GM12878 (cell line): ENCODE results near the gene SRSF5. TPM values are rescaled to one million over a fixed set of nuclear protein-coding genes. Genes with fewer than 3 reads are reported as not detected.

Experiments
- ATAC-seq: fragments of 200-7000 bp; cut with Tn5 transposase; 3 replicates; pipeline ENCODE4 v1.9.1; 2020; ENCODE audit warnings: mild to moderate bottlenecking, moderate library complexity
- BruUV-seq: library from RNA; stranded (reverse); fragments of 400-500 nt; replicated peaks from 2 replicates; lab custom pipeline; 2021; lab: Mats Ljungman, UMichigan
- CTCF ChIA-PET: fragments of 300-600 bp; sonication (Branson Sonifier 250); formaldehyde crosslinking; extraction: SDS; loops from one replicate; lab custom pipeline; 2021; ENCODE audit warnings: inconsistent platforms; lab: Yijun Ruan, JAX
- POLR2A ChIA-PET: fragments of 350-600 bp; formaldehyde crosslinking; extraction: SDS; loops from one replicate; lab custom pipeline; 2021; ENCODE audit warnings: inconsistent platforms; lab: Charles Lee
- RAD21 ChIA-PET: fragments of 300-600 bp; sonication (Branson Sonifier 250); formaldehyde crosslinking; loops from one replicate; lab custom pipeline; 2023; ENCODE audit warnings: antibody characterized with exemption; ENCODE audit not compliant: unreplicated experiment; lab: Charles Lee
- SMC1A ChIA-PET: fragments of 300-600 bp; sonication (Branson Sonifier 250); formaldehyde crosslinking; loops from one replicate; lab custom pipeline; 2023; ENCODE audit not compliant: unreplicated experiment, uncharacterized antibody; lab: Charles Lee
- DNase-seq: peaks from one replicate; pipeline ENCODE4 v3.0.0-alpha.2; 2011; ENCODE audit warnings: low read depth, low spot score
- FAIRE-seq: peaks from 3 replicates; lab custom pipeline; 2011; peaks lifted over from hg19 to GRCh38; lab: Jason Lieb, UNC
- H2AFZ ChIP-seq: 2 replicates; pipeline ENCODE4 v1.6.0; 2011; ENCODE audit warnings: low read depth, low read length, control low read depth; ENCODE audit not compliant: control insufficient read depth
- H3K27ac ChIP-seq: 2 replicates; pipeline ENCODE4 v1.5.1; 2011; ENCODE audit warnings: control low read depth; ENCODE audit not compliant: control insufficient read depth, insufficient read depth
- H3K27me3 ChIP-seq, 2 experiments: replicated peaks in 1 of 2; 2 replicates each; pipeline versions ENCODE4 v1.6.0 to v1.6.1; 2011; ENCODE audit warnings: low read length in 1 of 2; ENCODE audit not compliant: control insufficient read depth in 2 of 2, insufficient read depth in 2 of 2
- H3K36me3 ChIP-seq, 2 experiments: 2 replicates each; pipeline ENCODE4 v1.5.1; 2011; ENCODE audit warnings: low read length in 1 of 2; ENCODE audit not compliant: control insufficient read depth in 2 of 2, insufficient read depth in 2 of 2
- H3K4me1 ChIP-seq: 2 replicates; pipeline ENCODE4 v1.6.1; 2011; ENCODE audit warnings: mild to moderate bottlenecking, low read length, moderate library complexity, mixed read lengths; ENCODE audit not compliant: control insufficient read depth, insufficient read depth
- H3K4me2 ChIP-seq: 2 replicates; pipeline ENCODE4 v1.6.0; 2011; ENCODE audit warnings: control low read depth; ENCODE audit not compliant: control insufficient read depth, insufficient read depth
- H3K4me3 ChIP-seq: fragments of 200-600 bp; sonication (generic); 2 replicates; pipeline ENCODE4 v1.5.1; 2016
- H3K79me2 ChIP-seq: 2 replicates; pipeline ENCODE4 v1.6.0; 2011; ENCODE audit warnings: low read length; ENCODE audit not compliant: control insufficient read depth, insufficient read depth
- H3K9ac ChIP-seq: 2 replicates; pipeline ENCODE4 v1.8.0; 2011; ENCODE audit warnings: low read length, control low read depth, mixed read lengths; ENCODE audit not compliant: control insufficient read depth, insufficient read depth
- H3K9me3 ChIP-seq: replicated peaks from 3 replicates; pipeline ENCODE4 v1.5.1; 2011; ENCODE audit warnings: mild to moderate bottlenecking, low read length; ENCODE audit not compliant: control insufficient read depth, insufficient read depth
- H4K20me1 ChIP-seq: 2 replicates; pipeline ENCODE4 v1.6.0; 2011; ENCODE audit not compliant: control insufficient read depth, insufficient read depth
- CHD1 ChIP-seq: IDR thresholded peaks from 2 replicates; pipeline ENCODE4 v1.6.1; 2012; ENCODE audit warnings: low read depth, low read length, improper control_type of control experiment
- CHD4 ChIP-seq: fragments of 200-600 bp; sonication (generic); IDR thresholded peaks from 2 replicates; pipeline ENCODE4 v1.6.1; 2016; ENCODE audit warnings: mild to moderate bottlenecking
- IKZF1 ChIP-seq: fragments of 450-650 bp; conservative IDR thresholded peaks from 2 replicates; pipeline ENCODE4 v1.6.1; 2017; ENCODE audit warnings: antibody characterized with exemption, mild to moderate bottlenecking
- SIX5 ChIP-seq: IDR thresholded peaks from 2 replicates; pipeline ENCODE4 v1.6.1; 2011; ENCODE audit warnings: mild to moderate bottlenecking, low read depth, low read length, moderate library complexity; ENCODE audit not compliant: severe bottlenecking
- SRF ChIP-seq, 2 experiments: IDR thresholded peaks; 2 replicates each; pipeline ENCODE4 v1.6.1; 2011; ENCODE audit warnings: low read depth in 2 of 2, low read length in 2 of 2, mild to moderate bottlenecking in 1 of 2, moderate library complexity in 1 of 2
- SUZ12 ChIP-seq: fragments of 200-600 bp; sonication (generic); IDR thresholded peaks from one replicate; pipeline ENCODE4 v1.6.1; 2018; ENCODE audit warnings: antibody characterized with exemption, mild to moderate bottlenecking; ENCODE audit not compliant: unreplicated experiment
- ZNF274 ChIP-seq: IDR thresholded peaks from one replicate; pipeline ENCODE4 v1.8.0; 2011; ENCODE audit not compliant: insufficient read length, insufficient read depth
- ZNF384 ChIP-seq: IDR thresholded peaks from 2 replicates; pipeline ENCODE4 v1.6.1; 2012; ENCODE audit warnings: low read depth, mild to moderate bottlenecking, low read length, improper control_type of control experiment, borderline replicate concordance
- WGBS: methylation state at CpG from one replicate; pipeline ENCODE4 v1.1.6; 2016; ENCODE audit warnings: low lambda C conversion rate; ENCODE audit not compliant: insufficient replicate concordance, insufficient coverage; ENCODE audit errors: missing lambda C conversion rate; 5-methylcytosine and 5-hydroxymethylcytosine counted together
- in situ Hi-C: fragments of 300-500 bp; cut with MboI; formaldehyde crosslinking; loops from 9 replicates; pipeline ENCODE4 v1.14.3; 2018; ENCODE audit warnings: mixed read lengths
- intact Hi-C: fragments of 100-400 bp; cut with micrococcal nuclease; formaldehyde crosslinking; loops from one replicate; pipeline ENCODE4 v1.14.2; 2022; ENCODE audit not compliant: unreplicated experiment
- polyA plus RNA-seq, 11 experiments: library from polyadenylated mRNA; depleted of rRNA in 4 of 11; unstranded in 6 of 11; stranded (reverse) in 5 of 11; fragments of >200 nt; fragmentation: Nextera tagmentation in 4 of 11; fragmentation: Illumina TruSeq in 1 of 11; extraction: Ambion mirVana in 4 of 11; extraction: Trizol in 1 of 11; gene quantifications; 1 replicate in 1 of 11; 2 replicates in 10 of 11; pipeline versions ENCODE4 v1.2.1 to v1.2.3, GENCODE V29; 2011 to 2016; ENCODE audit warnings: inconsistent platforms in 2 of 11, missing spikeins in 2 of 11, low read depth in 1 of 11
- total RNA-seq, 4 experiments: library from RNA; depleted of rRNA in 3 of 4; stranded (reverse); fragments of >200 nt in 3 of 4; fragmentation: Illumina TruSeq in 1 of 4; extraction: Trizol in 1 of 4; gene quantifications; 2 replicates each; pipeline versions ENCODE4 v1.2.1 to v1.2.3, GENCODE V29; 2013 to 2021
- TF ChIP-seq, protein P1 (sequence below): fragments of 450-650 bp; IDR thresholded peaks from 2 replicates; pipeline ENCODE4 v1.6.1; 2018; ENCODE audit warnings: mild to moderate bottlenecking, low read depth, moderate library complexity; ENCODE audit not compliant: partially characterized antibody
- TF ChIP-seq, protein P2 (sequence below): fragments of 450-650 bp; IDR thresholded peaks from 2 replicates; pipeline ENCODE4 v1.6.1; 2017; ENCODE audit warnings: mild to moderate bottlenecking, moderate library complexity

SRSF5 gene
- total and polyA plus RNA-seq, 10 of the 15 experiments (the other 5 are each of a cell fraction or from before 2014, with no cell fraction given) = 136 to 453 (median 275) TPM

DNA sequence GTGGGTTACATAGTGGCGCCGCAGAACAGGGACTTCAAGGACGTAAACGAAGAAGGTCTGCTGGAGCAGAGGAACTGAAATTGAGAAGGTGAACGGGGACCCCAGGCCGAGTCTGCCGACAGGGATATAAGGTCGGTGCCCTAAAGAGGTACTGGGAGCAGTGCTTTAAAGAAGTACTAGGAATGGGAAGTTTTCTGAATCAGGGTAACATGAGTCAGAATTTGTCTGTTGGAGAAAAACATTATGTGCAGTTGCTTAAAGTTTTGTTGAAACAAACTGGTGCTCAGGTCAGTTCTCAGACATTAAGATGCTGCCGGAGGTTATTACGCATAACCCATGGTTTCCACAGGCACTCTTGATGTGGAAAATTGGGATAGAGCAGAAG lies 44.9 kb downstream of the SRSF5 start:
- H3K27me3 ChIP-seq = no peaks in the 10 kb centered on the region
- no peaks in the 10 kb centered on the region for H3K4me1 ChIP-seq
- DNase-seq (no peak), ATAC-seq (no peak), FAIRE-seq (no peak)
- H3K4me3 ChIP-seq = no peak overlapping the region
- ChIA-PET CTCF (no interaction called here), SMC1A (no interaction called here), RAD21 (no interaction called here), POLR2A (no interaction called here)
- no peak overlapping the region for H3K9ac ChIP-seq
- H4K20me1 ChIP-seq = no peaks in the 10 kb centered on the region
- TF ChIP-seq CHD4 (no peak), SUZ12 (no peak), CHD1 (no peak), SIX5 (no peak)
- H3K9me3 ChIP-seq = no peaks in the 10 kb centered on the region
- no peaks in the 10 kb centered on the region for H3K36me3 ChIP-seq
- in situ Hi-C loops (no loop called here), intact Hi-C loops (no loop called here)
- H3K79me2 ChIP-seq = no peaks in the 10 kb centered on the region
- BruUV-seq = no TSS peak
- no peak overlapping the region for H2AFZ ChIP-seq
- WGBS = 69% methylated on average over 10 of the region's 10 CpGs
- H3K27ac ChIP-seq = no peak overlapping the region
- no peak overlapping the region for H3K4me2 ChIP-seq

DNA sequence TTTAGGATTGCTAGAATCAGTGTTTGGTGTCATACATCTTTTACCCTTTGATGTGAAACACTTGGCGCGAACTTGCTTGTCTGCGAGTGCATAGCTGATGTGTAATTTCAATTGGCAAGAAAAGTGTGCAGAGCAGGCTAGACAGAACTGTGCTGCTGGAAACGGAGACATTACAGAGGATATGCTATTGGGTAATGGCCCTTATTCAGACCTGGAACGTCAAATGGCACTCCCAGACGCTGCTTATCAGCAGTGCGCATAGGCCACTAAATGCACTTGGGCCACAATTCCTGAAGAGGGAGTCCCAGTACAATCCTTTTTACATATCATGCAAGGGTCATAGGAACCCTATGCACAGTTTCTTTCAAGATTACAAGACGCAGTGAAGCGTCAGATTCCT lies 45.8 kb downstream of the SRSF5 start:
- SMC1A ChIA-PET = interaction anchor here (0.9 to 1.0 kb wide), 2 partner anchors 22 to 215 kb away, joined by 3 read pairs; no protein-coding TSS in a partner anchor
- Histone ChIP-seq H3K4me1 (no peaks in the 10 kb centered on the region), H3K4me2 (no peak overlapping the region), H3K27me3 (no peaks in the 10 kb centered on the region), H2AFZ (no peak overlapping the region), H3K9me3 (no peaks in the 10 kb centered on the region), H3K9ac (no peak overlapping the region), H3K79me2 (no peaks in the 10 kb centered on the region), H3K36me3 (no peaks in the 10 kb centered on the region), H4K20me1 (no peaks in the 10 kb centered on the region), H3K27ac (no peak overlapping the region), H3K4me3 (no peak overlapping the region)
- no peak for DNase-seq
- no peak for FAIRE-seq
- RAD21 ChIA-PET = no interaction called here
- TF ChIP-seq SRF (IDR thresholded peaks at IDR 0.05; ENCODE audit: low read depth in 2 of 2, low read length in 2 of 2) = no peak
- no peak for TF ChIP-seq ZNF274
- TF ChIP-seq, protein P1, sequence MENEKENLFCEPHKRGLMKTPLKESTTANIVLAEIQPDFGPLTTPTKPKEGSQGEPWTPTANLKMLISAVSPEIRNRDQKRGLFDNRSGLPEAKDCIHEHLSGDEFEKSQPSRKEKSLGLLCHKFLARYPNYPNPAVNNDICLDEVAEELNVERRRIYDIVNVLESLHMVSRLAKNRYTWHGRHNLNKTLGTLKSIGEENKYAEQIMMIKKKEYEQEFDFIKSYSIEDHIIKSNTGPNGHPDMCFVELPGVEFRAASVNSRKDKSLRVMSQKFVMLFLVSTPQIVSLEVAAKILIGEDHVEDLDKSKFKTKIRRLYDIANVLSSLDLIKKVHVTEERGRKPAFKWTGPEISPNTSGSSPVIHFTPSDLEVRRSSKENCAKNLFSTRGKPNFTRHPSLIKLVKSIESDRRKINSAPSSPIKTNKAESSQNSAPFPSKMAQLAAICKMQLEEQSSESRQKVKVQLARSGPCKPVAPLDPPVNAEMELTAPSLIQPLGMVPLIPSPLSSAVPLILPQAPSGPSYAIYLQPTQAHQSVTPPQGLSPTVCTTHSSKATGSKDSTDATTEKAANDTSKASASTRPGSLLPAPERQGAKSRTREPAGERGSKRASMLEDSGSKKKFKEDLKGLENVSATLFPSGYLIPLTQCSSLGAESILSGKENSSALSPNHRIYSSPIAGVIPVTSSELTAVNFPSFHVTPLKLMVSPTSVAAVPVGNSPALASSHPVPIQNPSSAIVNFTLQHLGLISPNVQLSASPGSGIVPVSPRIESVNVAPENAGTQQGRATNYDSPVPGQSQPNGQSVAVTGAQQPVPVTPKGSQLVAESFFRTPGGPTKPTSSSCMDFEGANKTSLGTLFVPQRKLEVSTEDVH = no peak
- TF ChIP-seq ZNF384 = no peak
- TF ChIP-seq, protein P2, sequence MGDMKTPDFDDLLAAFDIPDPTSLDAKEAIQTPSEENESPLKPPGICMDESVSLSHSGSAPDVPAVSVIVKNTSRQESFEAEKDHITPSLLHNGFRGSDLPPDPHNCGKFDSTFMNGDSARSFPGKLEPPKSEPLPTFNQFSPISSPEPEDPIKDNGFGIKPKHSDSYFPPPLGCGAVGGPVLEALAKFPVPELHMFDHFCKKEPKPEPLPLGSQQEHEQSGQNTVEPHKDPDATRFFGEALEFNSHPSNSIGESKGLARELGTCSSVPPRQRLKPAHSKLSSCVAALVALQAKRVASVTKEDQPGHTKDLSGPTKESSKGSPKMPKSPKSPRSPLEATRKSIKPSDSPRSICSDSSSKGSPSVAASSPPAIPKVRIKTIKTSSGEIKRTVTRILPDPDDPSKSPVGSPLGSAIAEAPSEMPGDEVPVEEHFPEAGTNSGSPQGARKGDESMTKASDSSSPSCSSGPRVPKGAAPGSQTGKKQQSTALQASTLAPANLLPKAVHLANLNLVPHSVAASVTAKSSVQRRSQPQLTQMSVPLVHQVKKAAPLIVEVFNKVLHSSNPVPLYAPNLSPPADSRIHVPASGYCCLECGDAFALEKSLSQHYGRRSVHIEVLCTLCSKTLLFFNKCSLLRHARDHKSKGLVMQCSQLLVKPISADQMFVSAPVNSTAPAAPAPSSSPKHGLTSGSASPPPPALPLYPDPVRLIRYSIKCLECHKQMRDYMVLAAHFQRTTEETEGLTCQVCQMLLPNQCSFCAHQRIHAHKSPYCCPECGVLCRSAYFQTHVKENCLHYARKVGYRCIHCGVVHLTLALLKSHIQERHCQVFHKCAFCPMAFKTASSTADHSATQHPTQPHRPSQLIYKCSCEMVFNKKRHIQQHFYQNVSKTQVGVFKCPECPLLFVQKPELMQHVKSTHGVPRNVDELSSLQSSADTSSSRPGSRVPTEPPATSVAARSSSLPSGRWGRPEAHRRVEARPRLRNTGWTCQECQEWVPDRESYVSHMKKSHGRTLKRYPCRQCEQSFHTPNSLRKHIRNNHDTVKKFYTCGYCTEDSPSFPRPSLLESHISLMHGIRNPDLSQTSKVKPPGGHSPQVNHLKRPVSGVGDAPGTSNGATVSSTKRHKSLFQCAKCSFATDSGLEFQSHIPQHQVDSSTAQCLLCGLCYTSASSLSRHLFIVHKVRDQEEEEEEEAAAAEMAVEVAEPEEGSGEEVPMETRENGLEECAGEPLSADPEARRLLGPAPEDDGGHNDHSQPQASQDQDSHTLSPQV = no peak
- no peak for TF ChIP-seq IKZF1
- in situ Hi-C loops (no loop called here), intact Hi-C loops (no loop called here)
- 76% methylated on average over 9 of the region's 9 CpGs for WGBS
- no TSS peak for BruUV-seq
- POLR2A ChIA-PET = no interaction called here
- CTCF ChIA-PET = no interaction called here
- no peak for ATAC-seq
